GM12878 (cell line): ENCODE measurements around the gene S100A4. TPM values are rescaled to one million over a fixed set of nuclear protein-coding genes. Genes with fewer than 3 reads are reported as not detected.

ENCODE experiments used
- BCL3 ChIP-seq: IDR thresholded peaks from 2 replicates; pipeline ENCODE4 v1.6.1; 2011; ENCODE audit warnings: borderline replicate concordance, low read depth, mild to moderate bottlenecking, moderate library complexity, low read length; ENCODE audit not compliant: insufficient read depth, poor library complexity, severe bottlenecking
- BCLAF1 ChIP-seq: fragments of 450-650 bp; IDR thresholded peaks from 2 replicates; pipeline ENCODE4 v1.6.1; 2017; ENCODE audit warnings: antibody characterized with exemption, mild to moderate bottlenecking, moderate library complexity
- CBFB ChIP-seq: IDR thresholded peaks from 2 replicates; pipeline ENCODE4 v1.6.1; 2016; ENCODE audit warnings: antibody characterized with exemption, low read depth
- CBX3 ChIP-seq: fragments of 200-600 bp; sonication (generic); IDR thresholded peaks from 2 replicates; pipeline ENCODE4 v1.6.1; 2016; ENCODE audit warnings: low read depth, borderline replicate concordance
- ELK1 ChIP-seq: IDR thresholded peaks from 2 replicates; pipeline ENCODE4 v1.6.1; 2012; ENCODE audit warnings: low read depth, low read length, improper control_type of control experiment
- FOXM1 ChIP-seq: IDR thresholded peaks from 2 replicates; pipeline ENCODE4 v1.6.1; 2012; ENCODE audit warnings: low read depth, mild to moderate bottlenecking, inconsistent platforms, low read length, moderate library complexity
- HDAC2 ChIP-seq: fragments of 200-600 bp; sonication (generic); IDR thresholded peaks from 2 replicates; pipeline ENCODE4 v1.6.1; 2017
- IKZF1 ChIP-seq: fragments of 450-650 bp; conservative IDR thresholded peaks from 2 replicates; pipeline ENCODE4 v1.6.1; 2017; ENCODE audit warnings: antibody characterized with exemption, mild to moderate bottlenecking
- IKZF2 ChIP-seq, 2 experiments: fragments of 450-650 bp; IDR thresholded peaks; 2 replicates each; pipeline ENCODE4 v1.6.1; 2017; ENCODE audit warnings: mild to moderate bottlenecking in 2 of 2, moderate library complexity in 2 of 2
- MEF2B ChIP-seq: fragments of 450-650 bp; IDR thresholded peaks from 2 replicates; pipeline ENCODE4 v1.6.1; 2018; ENCODE audit warnings: mild to moderate bottlenecking, moderate library complexity; ENCODE audit not compliant: partially characterized antibody, poor library complexity, severe bottlenecking
- NBN ChIP-seq: fragments of 450-650 bp; IDR thresholded peaks from 2 replicates; pipeline ENCODE4 v1.6.1; 2016
- RB1 ChIP-seq: fragments of 450-650 bp; formaldehyde crosslinking; IDR thresholded peaks from 2 replicates; pipeline ENCODE4 v1.6.1; 2017; ENCODE audit warnings: mild to moderate bottlenecking, borderline replicate concordance
- RUNX3 ChIP-seq: IDR thresholded peaks from 2 replicates; pipeline ENCODE4 v1.6.1; 2012; ENCODE audit warnings: low read length, inconsistent platforms
- SKIL ChIP-seq: fragments of 450-650 bp; IDR thresholded peaks from 2 replicates; pipeline ENCODE4 v1.6.1; 2017; ENCODE audit warnings: mild to moderate bottlenecking, low read depth, inconsistent platforms; ENCODE audit not compliant: poor library complexity, severe bottlenecking
- SMARCA5 ChIP-seq: fragments of 450-650 bp; IDR thresholded peaks from 2 replicates; pipeline ENCODE4 v1.6.1; 2017; ENCODE audit warnings: mild to moderate bottlenecking
- STAT3 ChIP-seq: IDR thresholded peaks from 2 replicates; pipeline ENCODE4 v1.6.1; 2011; ENCODE audit warnings: low read depth, low read length, improper control_type of control experiment
- YY1 ChIP-seq: IDR thresholded peaks from 2 replicates; pipeline ENCODE4 v1.6.1; 2011; ENCODE audit warnings: low read depth, mild to moderate bottlenecking, low read length
- ZBTB33 ChIP-seq: fragments of 450-650 bp; IDR thresholded peaks from 2 replicates; pipeline ENCODE4 v1.6.1; 2017; ENCODE audit warnings: mild to moderate bottlenecking
- ZNF217 ChIP-seq: fragments of 450-650 bp; IDR thresholded peaks from 2 replicates; pipeline ENCODE4 v1.6.1; 2017; ENCODE audit warnings: antibody characterized with exemption, mild to moderate bottlenecking
- polyA plus RNA-seq, 11 experiments: library from polyadenylated mRNA; depleted of rRNA in 4 of 11; unstranded in 6 of 11; stranded (reverse) in 5 of 11; fragments of >200 nt; fragmentation: Nextera tagmentation in 4 of 11; fragmentation: Illumina TruSeq in 1 of 11; extraction: Ambion mirVana in 4 of 11; extraction: Trizol in 1 of 11; gene quantifications; 1 replicate in 1 of 11; 2 replicates in 10 of 11; pipeline versions ENCODE4 v1.2.1 to v1.2.3, GENCODE V29; 2011 to 2016; ENCODE audit warnings: inconsistent platforms in 2 of 11, missing spikeins in 2 of 11, low read depth in 1 of 11
- total RNA-seq, 4 experiments: library from RNA; depleted of rRNA in 3 of 4; stranded (reverse); fragments of >200 nt in 3 of 4; fragmentation: Illumina TruSeq in 1 of 4; extraction: Trizol in 1 of 4; gene quantifications; 2 replicates each; pipeline versions ENCODE4 v1.2.1 to v1.2.3, GENCODE V29; 2013 to 2021

Gene S100A4
- total and polyA plus RNA-seq, 10 of the 15 experiments (the other 5 are each of a cell fraction or from before 2014, with no cell fraction given): 4.3 to 104 (median 27.3) TPM

- no peak for TF ChIP-seq RUNX3
- no peak for TF ChIP-seq CBX3
- TF ChIP-seq BCL3: no peak
- 0 out of 2 replicates have a peak, but pooled peaks have one; percentile 36 for TF ChIP-seq NBN
- no peak for TF ChIP-seq ZBTB33
- no peak for TF ChIP-seq HDAC2
- no peak for TF ChIP-seq CBFB
- no peak for TF ChIP-seq FOXM1
- TF ChIP-seq MEF2B: peak; percentile 81
- TF ChIP-seq BCLAF1: no peak
- 0 out of 2 replicates have a peak, but pooled peaks have one; percentile 13 for TF ChIP-seq IKZF1
- TF ChIP-seq ZNF217: no peak
- no peak for TF ChIP-seq SKIL
- TF ChIP-seq YY1: 0 out of 2 replicates have a peak, but pooled peaks have one; percentile 24
- no peak for TF ChIP-seq STAT3
- no peak for TF ChIP-seq ELK1
- peak; percentile 43; the same call in 1 of the 2 replicates for TF ChIP-seq RB1
- 0 out of 4 replicates have a peak, but pooled peaks of 1 of the 2 experiments have one; percentile 18 for TF ChIP-seq IKZF2 (IDR thresholded peaks at IDR 0.05)
- TF ChIP-seq SMARCA5: 0 out of 2 replicates have a peak, but pooled peaks have one; percentile 23
Observed at GRCh38 chr1:153494976-153495535, 50.5 kb downstream of the S100A4 start (continued).
